Type B pancreatic cell (in vitro differentiated cells): ENCODE results near the gene POLR2C. TPM values are rescaled to one million over a fixed set of nuclear protein-coding genes. Genes with fewer than 3 reads are reported as not detected.

Source experiments
- DNase-seq: peaks from one replicate; pipeline ENCODE4 v3.0.0; 2021; ENCODE audit warnings: mixed read lengths; ENCODE audit not compliant: unreplicated experiment; ENCODE audit errors: extremely low spot score
- H3K27ac Mint-ChIP-seq: 2 replicates; pipeline ENCODE4 v1.8.0; 2021; ENCODE audit warnings: mild to moderate bottlenecking, mixed read lengths
- H3K27me3 Mint-ChIP-seq: 2 replicates; pipeline ENCODE4 v1.8.0; 2021; ENCODE audit warnings: mixed read lengths
- H3K36me3 Mint-ChIP-seq: 2 replicates; pipeline ENCODE4 v1.8.0; 2021; ENCODE audit warnings: mixed read lengths
- H3K4me1 Mint-ChIP-seq: one replicate; pipeline ENCODE4 v1.8.0; 2021; ENCODE audit warnings: mixed read lengths; ENCODE audit not compliant: unreplicated experiment
- H3K4me3 Mint-ChIP-seq: 2 replicates; pipeline ENCODE4 v1.8.0; 2021; ENCODE audit warnings: mild to moderate bottlenecking, mixed read lengths
- H3K9me3 Mint-ChIP-seq: 2 replicates; pipeline ENCODE4 v1.8.0; 2021; ENCODE audit warnings: mixed read lengths
- total RNA-seq: library from RNA; stranded (reverse); gene quantifications from 2 replicates; pipeline ENCODE4 v1.2.1, GENCODE V29; 2021; ENCODE audit warnings: low replicate concordance
- TF ChIP-seq, protein P1 (sequence below): fragments of 200-600 bp; sonication (generic); conservative IDR thresholded peaks from 2 replicates; pipeline ENCODE4 v1.5.0; 2021; ENCODE audit warnings: antibody characterized with exemption, mild to moderate bottlenecking

POLR2C gene
- total RNA-seq, 1 donor from 2014 or later, result 70.5 TPM

DNA sequence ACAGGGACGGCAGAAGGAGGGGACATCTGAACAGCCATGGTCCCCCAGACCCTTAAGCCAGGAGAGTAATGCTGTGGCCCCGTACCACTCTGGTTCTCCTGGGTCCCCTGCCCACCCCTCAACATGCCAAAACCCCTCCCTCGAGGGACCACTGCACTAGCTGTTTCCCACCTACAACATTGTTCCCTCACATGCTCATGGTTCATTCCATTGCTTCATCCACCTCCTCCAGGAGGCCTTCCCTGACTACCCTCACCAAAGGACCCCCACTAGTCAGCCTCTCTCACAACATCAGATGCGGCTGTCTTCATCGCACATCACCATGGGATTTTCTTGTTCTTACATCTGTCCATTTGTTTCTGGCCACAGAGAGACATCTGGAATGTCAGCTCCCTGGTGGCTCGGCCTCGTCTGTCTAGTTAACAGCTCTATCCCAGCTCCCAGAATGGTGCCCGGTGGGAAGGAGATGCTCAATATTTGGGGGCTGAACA is 22.1 kb downstream of the POLR2C start:
- no peak for DNase-seq
- Mint-ChIP-seq H3K4me3 (peak overlapping the region; percentile 93), H3K27ac (peak overlapping the region; percentile 64), H3K9me3 (no peaks in the 10 kb centered on the region), H3K27me3 (no peaks in the 10 kb centered on the region), H3K4me1 (peaks cover 36% of the 10 kb centered on the region), H3K36me3 (no peaks in the 10 kb centered on the region)
- TF ChIP-seq, protein P1, sequence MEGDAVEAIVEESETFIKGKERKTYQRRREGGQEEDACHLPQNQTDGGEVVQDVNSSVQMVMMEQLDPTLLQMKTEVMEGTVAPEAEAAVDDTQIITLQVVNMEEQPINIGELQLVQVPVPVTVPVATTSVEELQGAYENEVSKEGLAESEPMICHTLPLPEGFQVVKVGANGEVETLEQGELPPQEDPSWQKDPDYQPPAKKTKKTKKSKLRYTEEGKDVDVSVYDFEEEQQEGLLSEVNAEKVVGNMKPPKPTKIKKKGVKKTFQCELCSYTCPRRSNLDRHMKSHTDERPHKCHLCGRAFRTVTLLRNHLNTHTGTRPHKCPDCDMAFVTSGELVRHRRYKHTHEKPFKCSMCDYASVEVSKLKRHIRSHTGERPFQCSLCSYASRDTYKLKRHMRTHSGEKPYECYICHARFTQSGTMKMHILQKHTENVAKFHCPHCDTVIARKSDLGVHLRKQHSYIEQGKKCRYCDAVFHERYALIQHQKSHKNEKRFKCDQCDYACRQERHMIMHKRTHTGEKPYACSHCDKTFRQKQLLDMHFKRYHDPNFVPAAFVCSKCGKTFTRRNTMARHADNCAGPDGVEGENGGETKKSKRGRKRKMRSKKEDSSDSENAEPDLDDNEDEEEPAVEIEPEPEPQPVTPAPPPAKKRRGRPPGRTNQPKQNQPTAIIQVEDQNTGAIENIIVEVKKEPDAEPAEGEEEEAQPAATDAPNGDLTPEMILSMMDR, result no peak

DNA sequence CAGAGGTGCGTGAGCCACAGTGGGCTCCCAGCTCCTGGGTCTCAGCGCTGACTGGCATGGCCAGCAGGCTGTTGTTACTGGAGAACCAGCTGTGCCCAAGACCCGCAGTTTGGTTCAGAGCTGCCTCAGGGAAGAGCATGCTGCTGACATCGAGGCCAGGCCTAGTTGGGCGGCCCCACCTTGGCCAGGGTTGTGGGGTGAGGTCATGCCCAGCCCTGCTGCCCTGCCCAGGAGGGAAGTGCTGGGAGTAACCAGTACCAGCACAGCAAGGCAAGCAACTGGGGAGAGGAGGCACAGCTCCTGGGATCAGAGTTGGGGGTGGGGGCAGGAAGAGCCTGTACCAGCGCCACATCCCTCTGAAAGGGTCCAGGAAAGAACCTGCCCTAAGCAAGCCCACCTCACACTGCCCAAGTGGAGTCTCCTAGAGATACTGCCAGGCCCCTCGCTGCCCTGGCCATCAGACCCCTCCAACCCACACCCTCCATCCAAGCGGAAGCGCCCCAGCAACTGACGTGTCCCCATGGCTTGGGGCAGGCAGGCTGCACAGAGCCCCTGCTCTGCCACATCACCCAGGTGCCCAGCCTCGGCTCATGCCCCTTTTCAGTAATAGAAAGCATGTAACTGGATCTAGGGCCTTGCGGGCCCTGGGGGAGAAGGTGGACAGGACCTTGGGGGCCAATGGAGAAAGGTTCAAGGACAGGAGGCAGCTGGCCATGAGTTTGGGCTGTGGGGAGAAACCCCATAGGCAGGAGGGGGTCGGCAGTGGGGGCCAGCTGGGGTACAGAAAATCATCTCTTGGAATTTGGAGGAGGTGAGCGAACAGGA is 22.8 kb downstream of the POLR2C start:
- Mint-ChIP-seq H3K36me3 (no peaks in the 10 kb centered on the region), H3K27ac (peak overlapping the region; percentile 64), H3K4me1 (peaks cover 32% of the 10 kb centered on the region), H3K9me3 (no peaks in the 10 kb centered on the region), H3K4me3 (peak overlapping the region; percentile 93), H3K27me3 (no peaks in the 10 kb centered on the region)
- DNase-seq, result no peak
- TF ChIP-seq, protein P1, result no peak

- Mint-ChIP-seq H3K27me3 (no peaks in the 10 kb centered on the region), H3K27ac (peak within 1 kb of the TSS; percentile 67), H3K4me1 (peaks cover 24% of the 10 kb centered on the region), H3K9me3 (no peaks in the 10 kb centered on the region), H3K36me3 (no peaks in the 10 kb centered on the region), H3K4me3 (peak within 1 kb of the TSS; percentile 93)
- TF ChIP-seq, protein P1, result no peak
- peak; percentile 83 for DNase-seq
Observed at GRCh38 chr16:57485916-57486857, 23.7 kb downstream of the POLR2C start, which contains the start of gene DOK4. DOK4 (minus strand) TSS chr16:57486493; CDS start chr16:57479507, 6,986 bp downstream.

DNA sequence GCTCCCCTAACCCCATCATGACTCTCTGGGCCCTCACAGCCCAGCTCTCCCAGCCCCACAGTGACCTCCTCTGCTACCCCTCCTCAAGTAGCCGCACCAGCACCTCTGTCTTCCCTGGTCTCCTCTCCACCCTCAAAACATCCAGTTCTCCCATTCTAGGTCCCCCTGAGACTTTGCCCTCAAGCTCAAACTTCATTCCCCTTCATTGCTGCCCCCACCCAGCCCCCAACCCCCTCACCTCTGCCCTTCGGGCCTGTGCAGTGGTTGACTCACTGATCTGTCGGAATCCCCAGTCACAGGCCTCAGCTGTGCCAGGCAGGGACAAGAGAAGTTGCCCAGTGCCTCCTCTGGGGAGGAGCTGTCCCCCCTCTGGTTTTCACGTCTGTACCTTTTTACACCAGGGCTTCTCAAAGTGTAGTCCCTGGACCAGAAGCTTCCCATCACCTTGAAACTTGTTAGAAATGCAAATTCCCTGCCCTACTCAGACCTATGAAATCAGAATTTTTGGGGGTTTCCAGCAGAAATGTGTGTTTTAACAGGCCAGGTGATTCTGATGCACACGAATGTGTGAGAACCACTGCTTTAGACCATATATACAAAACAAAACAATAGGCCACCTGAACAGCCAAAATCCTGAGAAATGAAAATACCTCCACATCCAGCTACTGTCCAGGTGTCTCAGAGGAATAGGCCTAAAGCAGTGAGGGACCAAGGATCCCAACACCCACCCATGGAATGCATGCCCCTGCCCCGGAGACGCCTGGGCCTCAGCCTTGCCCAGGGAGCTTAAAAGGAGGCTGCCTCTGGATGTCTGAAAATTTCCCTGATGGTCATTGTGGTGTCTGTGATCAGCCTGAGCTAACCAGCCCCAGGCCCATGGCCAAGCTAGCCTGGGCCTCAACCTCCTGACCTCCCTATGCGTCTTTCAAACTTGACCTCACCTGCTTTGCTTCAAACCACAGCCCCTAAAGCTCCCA is 24.7 kb downstream of the POLR2C start:
- H3K27me3 Mint-ChIP-seq, result no peaks in the 10 kb centered on the region
- H3K4me1 Mint-ChIP-seq, result peaks cover 24% of the 10 kb centered on the region
- no peak for DNase-seq
- peak overlapping the region; percentile 67 for H3K27ac Mint-ChIP-seq
- peak overlapping the region; percentile 86 for H3K4me3 Mint-ChIP-seq
- no peaks in the 10 kb centered on the region for H3K9me3 Mint-ChIP-seq
- H3K36me3 Mint-ChIP-seq, result no peaks in the 10 kb centered on the region
- TF ChIP-seq, protein P1, result no peak
